Peyer's patch (tissue), 4 donors: ENCODE measurements around the gene AFM.

ENCODE experiments used
- POLR2A ChIP-seq, 2 donors: fragments of 450-650 bp; IDR thresholded peaks; one replicate each; pipeline ENCODE4 v1.5.1; 2017; ENCODE audit warnings: antibody characterized with exemption in 2 of 2, mild to moderate bottlenecking in 2 of 2, moderate library complexity in 2 of 2
- TF ChIP-seq, protein P1 (sequence below), 6 experiments: fragments of 450-650 bp in 4 of 6; fragments of 200-600 bp in 2 of 6; sonication (generic) in 1 of 6; IDR thresholded peaks; one replicate each; pipeline ENCODE4 v1.5.1; 2017 to 2019; ENCODE audit warnings: antibody characterized with exemption in 6 of 6, mild to moderate bottlenecking in 3 of 6, moderate library complexity in 1 of 6

DNA sequence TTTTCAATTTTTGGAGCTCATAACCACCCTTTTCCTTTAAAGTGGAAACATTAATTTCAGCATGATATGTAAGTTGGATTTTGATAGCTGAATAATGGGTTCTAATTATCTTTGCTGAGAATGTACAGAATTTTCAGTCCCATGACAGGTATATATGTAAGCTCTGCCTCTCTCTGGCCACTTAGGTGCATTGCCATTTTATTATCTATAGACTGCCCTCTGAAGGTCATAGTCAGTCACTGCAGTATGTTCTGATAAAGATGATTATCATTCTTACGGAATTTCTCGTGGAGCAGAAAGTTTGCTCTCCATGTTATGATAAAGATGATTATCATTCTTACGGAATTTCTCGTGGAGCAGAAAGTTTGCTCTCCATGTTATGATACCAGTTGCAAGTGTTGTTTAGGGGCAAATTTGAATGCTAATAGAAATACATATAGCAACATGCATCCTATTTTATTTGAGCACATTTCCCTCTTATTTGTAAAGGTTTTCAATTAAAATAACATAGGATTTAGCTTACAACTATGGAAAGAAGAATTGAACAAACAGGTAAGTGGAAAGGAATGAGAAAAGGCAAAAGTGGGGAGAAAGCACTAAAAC lies 35.1 kb upstream of the AFM start:
- TF ChIP-seq, protein P1, sequence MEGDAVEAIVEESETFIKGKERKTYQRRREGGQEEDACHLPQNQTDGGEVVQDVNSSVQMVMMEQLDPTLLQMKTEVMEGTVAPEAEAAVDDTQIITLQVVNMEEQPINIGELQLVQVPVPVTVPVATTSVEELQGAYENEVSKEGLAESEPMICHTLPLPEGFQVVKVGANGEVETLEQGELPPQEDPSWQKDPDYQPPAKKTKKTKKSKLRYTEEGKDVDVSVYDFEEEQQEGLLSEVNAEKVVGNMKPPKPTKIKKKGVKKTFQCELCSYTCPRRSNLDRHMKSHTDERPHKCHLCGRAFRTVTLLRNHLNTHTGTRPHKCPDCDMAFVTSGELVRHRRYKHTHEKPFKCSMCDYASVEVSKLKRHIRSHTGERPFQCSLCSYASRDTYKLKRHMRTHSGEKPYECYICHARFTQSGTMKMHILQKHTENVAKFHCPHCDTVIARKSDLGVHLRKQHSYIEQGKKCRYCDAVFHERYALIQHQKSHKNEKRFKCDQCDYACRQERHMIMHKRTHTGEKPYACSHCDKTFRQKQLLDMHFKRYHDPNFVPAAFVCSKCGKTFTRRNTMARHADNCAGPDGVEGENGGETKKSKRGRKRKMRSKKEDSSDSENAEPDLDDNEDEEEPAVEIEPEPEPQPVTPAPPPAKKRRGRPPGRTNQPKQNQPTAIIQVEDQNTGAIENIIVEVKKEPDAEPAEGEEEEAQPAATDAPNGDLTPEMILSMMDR (IDR thresholded peaks at IDR 0.05) = peak in 5 of 6 experiments; percentile 29 to 99 (median 97)
- no peak for TF ChIP-seq POLR2A (IDR thresholded peaks at IDR 0.05)
